GM19452 (cell line): ENCODE data around the gene NR3C2.

Source experiments
- ATAC-seq: cut with Tn5 transposase; IDR thresholded peaks from one replicate; pipeline ENCODE4 v1.9.1; 2021; ENCODE audit not compliant: unreplicated experiment

The NR3C2 gene

GRCh38 chr4:148435654-148436406 lies 6.4 kb downstream of the NR3C2 start:
- ATAC-seq: no peak

DNA sequence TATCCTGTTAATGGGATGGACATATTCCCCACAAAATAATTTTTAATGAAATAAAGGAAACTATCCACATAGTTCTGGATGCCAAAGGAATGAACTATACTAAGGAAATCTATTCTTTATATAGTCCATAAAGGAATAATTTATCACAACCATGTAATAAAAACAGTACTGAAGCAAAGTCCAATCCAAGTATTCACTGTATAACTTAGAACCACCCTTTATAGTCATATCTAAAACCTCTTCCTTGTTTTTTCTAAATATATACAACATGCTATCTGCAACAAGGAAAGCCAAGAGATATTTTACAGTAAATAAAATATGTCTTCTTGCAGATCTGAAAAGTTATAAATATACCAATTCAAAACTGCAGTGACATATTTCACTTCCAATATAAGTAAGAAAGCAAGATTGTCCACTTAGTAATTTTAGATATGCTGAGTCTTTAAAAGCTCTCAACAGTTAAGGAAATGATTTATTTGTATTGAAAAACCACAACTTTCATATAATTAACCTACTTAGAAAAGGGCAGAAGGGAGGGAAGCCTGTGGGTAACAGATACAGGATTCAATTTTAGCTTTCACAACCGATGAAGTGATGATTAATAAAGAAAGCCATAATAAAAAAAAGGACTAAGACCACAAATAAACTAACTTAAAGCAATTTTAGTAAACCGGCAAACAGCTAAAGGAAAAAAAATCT lies 8.0 kb downstream of the NR3C2 start:
- ATAC-seq: peak; percentile 78

- ATAC-seq: peak; percentile 66
Measured at GRCh38 chr4:148431401-148431800, 10.8 kb downstream of the NR3C2 start.

- ATAC-seq: no peak
Measured at GRCh38 chr4:148430854-148431253, 11.4 kb downstream of the NR3C2 start.

- no peak for ATAC-seq
Measured at GRCh38 chr4:148429206-148429605, 13.0 kb downstream of the NR3C2 start.

GRCh38 chr4:148426643-148427042 lies 15.6 kb downstream of the NR3C2 start:
- no peak for ATAC-seq

DNA sequence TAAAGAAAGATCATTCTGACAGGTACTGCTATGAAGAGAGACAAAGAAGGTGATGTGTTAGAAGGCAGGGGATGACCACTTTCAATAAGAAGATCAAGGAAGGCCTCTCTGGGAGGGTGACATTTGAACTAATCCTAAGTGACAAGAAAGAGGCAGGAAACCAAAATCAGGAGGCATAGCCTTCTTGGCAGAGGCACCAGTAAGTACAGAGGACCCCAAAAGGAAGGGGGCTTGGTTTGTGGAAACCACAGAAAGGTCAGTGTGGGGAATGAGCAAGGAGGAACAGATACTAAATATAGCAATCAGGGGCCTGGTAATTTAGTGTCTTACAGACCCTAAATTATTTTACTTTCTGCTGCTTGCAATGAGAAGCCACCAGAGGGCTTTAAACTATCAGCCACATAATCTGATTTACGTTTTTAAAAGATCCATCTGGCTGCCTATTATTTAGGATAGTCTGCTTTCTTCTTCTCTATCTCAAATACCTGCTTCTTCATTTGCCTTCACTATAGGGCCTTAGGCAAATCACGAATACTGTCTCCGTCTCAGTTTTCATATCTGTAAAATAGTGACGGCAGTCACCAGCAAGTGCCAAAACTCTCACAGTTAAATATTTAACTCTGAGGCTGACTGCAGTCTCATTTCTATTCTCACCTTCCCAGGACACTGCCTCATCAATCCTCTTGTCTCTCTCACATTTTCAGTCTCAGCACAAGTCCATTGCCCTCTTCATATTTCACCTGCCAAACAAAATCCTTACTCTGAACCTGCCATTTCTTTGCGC lies 16.7 kb downstream of the NR3C2 start:
- peak; percentile 96 for ATAC-seq

DNA sequence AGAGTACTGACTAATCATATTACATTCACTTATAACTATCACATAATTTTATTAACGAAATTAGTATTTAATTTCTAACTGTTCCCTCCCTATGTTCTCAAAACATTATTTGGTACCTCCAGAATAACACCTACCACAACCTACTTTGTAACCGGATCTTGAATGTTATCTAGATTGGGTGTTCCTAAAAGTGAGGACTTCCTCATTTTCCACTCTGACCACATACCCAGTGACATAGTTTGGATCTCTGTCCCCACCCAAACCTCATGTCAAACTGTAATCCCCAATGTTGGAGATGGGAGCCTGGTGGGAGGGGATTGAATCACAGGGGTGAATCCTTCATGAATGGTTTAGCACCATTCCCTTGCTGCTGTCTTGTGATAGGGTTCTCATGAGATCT lies 21.8 kb downstream of the NR3C2 start:
- no peak for ATAC-seq

DNA sequence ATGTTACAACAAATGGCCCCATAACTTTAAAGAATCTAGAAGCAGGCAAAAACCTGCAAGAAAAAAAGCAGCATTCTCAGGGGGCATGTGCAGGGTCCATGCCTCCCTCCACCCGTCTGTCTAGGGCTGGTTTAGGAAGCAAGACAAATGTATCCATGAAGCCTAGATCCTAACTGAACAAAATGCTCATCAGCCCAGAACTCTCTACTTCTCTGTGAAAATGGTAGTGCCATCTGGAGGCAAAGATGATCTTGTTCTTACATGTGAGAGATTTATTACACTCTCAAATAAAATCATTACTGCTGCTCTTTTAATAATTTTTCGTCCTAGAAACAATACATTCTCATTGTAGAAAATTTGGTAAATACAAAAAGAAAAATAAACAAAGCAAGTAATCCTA lies 26.7 kb downstream of the NR3C2 start:
- no peak for ATAC-seq

GRCh38 chr4:148412460-148412994 lies 29.7 kb downstream of the NR3C2 start:
- no peak for ATAC-seq

GRCh38 chr4:148405161-148405893 lies 36.9 kb downstream of the NR3C2 start:
- ATAC-seq: no peak

DNA sequence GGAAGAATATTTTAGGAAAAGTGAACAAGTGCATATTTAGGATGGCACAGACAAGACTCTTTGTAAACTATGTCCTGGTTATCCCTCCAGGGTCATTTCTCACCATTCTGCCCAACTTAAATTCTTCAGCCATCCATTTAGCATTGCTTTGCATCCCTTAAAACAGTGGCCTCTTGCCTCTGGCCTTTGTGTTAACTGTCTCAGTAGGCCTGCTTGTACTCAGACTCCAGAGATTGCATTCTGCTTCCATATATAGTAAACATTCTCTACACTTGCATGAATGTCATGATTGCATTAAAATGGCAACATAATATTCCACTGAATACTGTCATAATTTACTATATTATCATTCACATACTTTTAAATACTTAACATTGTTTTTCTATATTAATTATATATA lies 43.2 kb downstream of the NR3C2 start:
- ATAC-seq: no peak

DNA sequence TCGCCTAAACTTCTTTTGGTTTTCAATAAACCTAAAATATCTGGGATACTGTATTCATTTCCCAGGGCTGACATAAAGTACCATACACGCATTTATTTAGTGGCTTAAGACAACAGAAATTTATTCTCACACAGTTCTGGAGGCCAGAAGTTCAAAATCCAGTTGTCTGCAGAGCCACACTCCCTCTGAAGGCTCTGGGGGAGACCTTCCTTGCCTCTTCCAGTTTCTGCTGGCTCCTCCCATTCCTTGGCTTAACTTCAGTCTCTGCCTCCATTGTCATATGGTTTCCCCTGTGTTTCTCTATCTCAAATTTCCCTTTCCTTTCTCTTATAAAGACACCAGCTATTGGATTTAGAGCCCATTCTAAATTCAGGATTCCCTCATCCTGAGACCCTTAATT lies 44.4 kb downstream of the NR3C2 start:
- ATAC-seq: no peak

- ATAC-seq: no peak
Measured at GRCh38 chr4:148396986-148397673, 45.1 kb downstream of the NR3C2 start.

DNA sequence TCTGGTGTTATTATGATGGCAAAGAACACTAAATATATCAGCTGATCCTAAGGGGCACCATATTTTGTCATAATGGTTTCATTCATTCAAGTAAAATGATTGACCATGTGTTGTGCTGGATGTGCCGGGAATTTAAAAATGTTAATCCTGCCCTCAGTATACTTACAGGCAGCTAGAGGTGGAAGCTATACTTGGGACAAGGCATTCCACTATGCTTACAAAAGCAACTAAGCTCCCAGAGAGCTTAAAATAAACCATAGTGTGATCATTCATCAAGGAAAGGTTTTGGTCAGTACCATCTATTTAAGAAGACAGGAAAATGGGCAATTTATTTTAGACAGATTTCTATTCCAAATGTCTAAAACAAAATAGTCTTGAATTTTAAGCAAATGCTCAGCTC lies 46.4 kb downstream of the NR3C2 start:
- no peak for ATAC-seq

GRCh38 chr4:148391056-148391455 lies 51.2 kb downstream of the NR3C2 start:
- ATAC-seq: no peak

DNA sequence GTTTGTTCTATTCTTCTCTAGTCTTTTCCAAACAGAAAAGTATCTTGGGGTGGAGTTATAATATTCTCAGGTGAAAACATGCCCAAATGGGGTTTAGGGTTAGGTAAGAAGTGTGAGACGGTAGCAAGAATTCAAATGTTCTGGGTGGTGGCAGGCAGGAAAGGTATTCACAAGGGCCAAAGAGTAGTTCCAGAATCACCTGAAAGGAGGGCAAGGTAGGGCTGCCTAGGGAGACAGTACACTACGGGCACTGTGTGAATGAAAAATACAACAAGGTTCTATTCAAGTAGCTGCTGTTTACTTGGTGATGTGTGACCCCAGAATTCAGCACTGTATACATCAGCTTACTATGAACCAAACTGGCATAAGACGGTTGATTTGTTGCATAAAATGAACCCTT lies 51.9 kb downstream of the NR3C2 start:
- ATAC-seq: no peak

DNA sequence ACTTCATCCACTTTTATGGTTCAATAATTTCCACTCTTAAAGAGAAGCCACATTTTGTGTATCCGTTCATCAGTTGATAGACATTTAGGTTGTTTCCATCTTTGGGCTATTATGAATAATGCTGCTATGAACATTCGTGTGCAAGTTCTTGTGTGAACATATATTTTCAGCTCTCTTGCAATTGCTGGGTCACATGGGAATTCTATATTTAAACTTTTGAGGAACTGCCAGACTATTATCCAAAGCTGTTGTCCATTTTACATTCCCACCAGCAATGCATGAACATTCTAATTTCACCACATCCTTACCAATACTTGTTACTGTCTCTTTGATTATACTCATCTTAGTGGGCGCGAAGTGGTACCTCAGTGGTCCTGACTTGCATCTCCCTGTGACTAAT lies 61.9 kb downstream of the NR3C2 start:
- ATAC-seq: no peak

GRCh38 chr4:148376151-148376550 lies 66.1 kb downstream of the NR3C2 start:
- ATAC-seq: no peak

- ATAC-seq: no peak
Measured at GRCh38 chr4:148375584-148375983, 66.6 kb downstream of the NR3C2 start.
